ENCODE measurements around the gene PEX19. TPM values are rescaled to one million over a fixed set of nuclear protein-coding genes. Genes with fewer than 3 reads are reported as not detected.

The PEX19 gene
- total and polyA plus RNA-seq, 7 donors = 25.6 to 57.4 (median 49.0) TPM

DNA sequence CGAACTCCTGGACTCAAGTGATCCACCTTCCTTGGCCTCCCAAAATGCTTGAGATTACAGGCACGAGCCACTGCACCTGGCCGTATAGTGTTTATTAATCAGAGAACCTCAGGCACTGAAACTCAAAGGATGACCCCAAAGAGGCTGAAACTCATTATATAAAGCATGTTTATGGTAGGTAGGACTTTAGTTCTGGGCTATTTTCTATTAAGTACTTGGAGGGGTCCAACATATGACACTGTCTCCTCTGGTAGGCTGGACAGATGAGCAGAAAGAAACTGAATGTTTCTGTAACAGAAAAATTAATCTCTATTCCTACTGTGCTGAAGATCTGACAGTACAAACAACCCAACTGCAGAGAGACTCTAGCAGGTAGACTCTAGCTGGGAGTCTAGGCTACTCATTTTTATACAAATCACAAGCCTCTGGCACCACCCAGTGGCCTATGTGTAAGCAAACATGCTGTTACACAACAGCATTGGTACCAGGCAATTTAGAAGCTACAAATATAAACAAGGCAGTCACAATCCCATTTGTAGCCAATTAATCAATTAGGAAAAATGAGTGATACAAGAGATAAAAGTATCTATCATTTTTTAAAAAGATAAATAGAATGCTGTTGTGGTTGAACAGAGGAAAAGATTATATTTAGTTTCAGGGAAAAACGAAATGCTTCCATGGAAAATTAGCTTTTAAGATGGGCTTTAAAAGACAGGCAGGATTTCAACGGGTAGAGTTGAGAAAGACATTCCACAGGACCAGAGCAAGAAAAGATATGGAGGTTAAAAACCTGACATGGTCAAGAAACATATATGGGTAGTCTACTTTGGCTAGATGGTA, 33.0 kb downstream of the PEX19 start:
- peak; percentile 88 for DNase-seq
- WGBS, 2 donors = 74 to 80% methylated on average over 5 of the region's 5 CpGs
- no peak for TF ChIP-seq EP300 (IDR thresholded peaks at IDR 0.05)
- TF ChIP-seq POLR2AphosphoS5 (IDR thresholded peaks at IDR 0.05) = peak in 1 of 4 donors; percentile 17
- TF ChIP-seq, protein P1, sequence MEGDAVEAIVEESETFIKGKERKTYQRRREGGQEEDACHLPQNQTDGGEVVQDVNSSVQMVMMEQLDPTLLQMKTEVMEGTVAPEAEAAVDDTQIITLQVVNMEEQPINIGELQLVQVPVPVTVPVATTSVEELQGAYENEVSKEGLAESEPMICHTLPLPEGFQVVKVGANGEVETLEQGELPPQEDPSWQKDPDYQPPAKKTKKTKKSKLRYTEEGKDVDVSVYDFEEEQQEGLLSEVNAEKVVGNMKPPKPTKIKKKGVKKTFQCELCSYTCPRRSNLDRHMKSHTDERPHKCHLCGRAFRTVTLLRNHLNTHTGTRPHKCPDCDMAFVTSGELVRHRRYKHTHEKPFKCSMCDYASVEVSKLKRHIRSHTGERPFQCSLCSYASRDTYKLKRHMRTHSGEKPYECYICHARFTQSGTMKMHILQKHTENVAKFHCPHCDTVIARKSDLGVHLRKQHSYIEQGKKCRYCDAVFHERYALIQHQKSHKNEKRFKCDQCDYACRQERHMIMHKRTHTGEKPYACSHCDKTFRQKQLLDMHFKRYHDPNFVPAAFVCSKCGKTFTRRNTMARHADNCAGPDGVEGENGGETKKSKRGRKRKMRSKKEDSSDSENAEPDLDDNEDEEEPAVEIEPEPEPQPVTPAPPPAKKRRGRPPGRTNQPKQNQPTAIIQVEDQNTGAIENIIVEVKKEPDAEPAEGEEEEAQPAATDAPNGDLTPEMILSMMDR (IDR thresholded peaks at IDR 0.05) = peak; percentile 57 to 70 (median 62)
- TF ChIP-seq POLR2A (IDR thresholded peaks at IDR 0.05) = no peak
- Histone ChIP-seq H3K36me3 (peaks cover 0 to 11% (median 0%) of the 10 kb centered on the region in 4 donors), H3K4me3 (no peak overlapping the region), H3K27me3 (no peaks in the 10 kb centered on the region), H3K4me1 (peaks cover 0 to 44% (median 34%) of the 10 kb centered on the region in 4 donors), H3K27ac (peak overlapping the region; percentile 33 to 61 (median 47)), H3K9me3 (no peaks in the 10 kb centered on the region)
- intact Hi-C loops (cut with DNase I) = loop anchor here (1.0 to 5.0 kb wide), 4 partner anchors 33 to 151 kb away; partner anchors contain the start of gene PEX19

DNA sequence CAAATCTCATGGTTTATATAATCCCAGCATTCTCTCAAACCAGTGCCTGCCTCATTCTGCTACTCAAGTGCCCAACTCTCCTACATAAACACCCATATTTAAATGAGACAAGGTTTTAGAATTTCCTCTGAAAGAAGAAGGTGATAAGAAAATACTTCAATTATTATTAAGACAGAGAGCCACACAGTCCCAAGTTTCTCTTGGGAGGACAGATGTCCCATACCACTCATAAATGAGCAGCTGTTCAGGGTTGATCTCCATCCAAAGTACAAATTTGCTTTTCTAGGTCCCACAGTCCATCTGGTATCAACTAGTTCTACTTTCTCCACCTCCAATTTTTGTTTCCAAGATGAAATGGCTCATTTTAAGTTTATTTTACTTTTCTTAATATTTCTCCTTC, 33.9 kb downstream of the PEX19 start:
- Histone ChIP-seq H3K36me3 (peaks cover 0 to 11% (median 0%) of the 10 kb centered on the region in 4 donors), H3K27ac (peak overlapping the region in 3 of 4 donors; percentile 36 to 61 (median 58)), H3K4me1 (peaks cover 0 to 43% (median 28%) of the 10 kb centered on the region in 4 donors), H3K27me3 (no peaks in the 10 kb centered on the region), H3K9me3 (no peaks in the 10 kb centered on the region), H3K4me3 (no peak overlapping the region)
- no peak for DNase-seq
- TF ChIP-seq, protein P1 (IDR thresholded peaks at IDR 0.05) = no peak
- TF ChIP-seq POLR2A (IDR thresholded peaks at IDR 0.05) = no peak
- no peak for TF ChIP-seq POLR2AphosphoS5 (IDR thresholded peaks at IDR 0.05)
- TF ChIP-seq EP300 (IDR thresholded peaks at IDR 0.05) = no peak
- intact Hi-C loops (cut with DNase I) = loop anchor here (2.0 to 5.0 kb wide), 3 partner anchors 34 to 58 kb away; partner anchors contain the start of gene PEX19

DNA sequence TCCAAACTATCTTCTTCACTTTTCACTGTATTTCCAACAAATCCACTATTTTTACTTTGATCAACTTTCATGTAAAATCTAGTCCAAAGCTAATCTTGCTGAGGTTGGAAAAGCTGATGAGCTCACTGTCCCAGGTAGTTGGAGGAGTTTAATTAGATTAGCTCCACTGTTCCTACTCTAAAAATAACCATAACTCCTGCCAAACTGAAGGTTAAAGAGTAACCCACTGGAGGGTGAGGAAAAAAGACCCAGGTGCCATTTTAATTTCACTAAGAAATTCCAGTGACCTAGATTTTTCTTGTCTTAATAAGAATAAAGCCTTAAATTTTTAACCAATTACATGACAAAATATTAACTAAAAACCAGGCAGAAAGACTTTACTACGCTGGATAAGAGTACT, 37.9 kb downstream of the PEX19 start:
- DNase-seq = no peak
- no peak overlapping the region for H3K4me3 ChIP-seq
- intact Hi-C loops (cut with DNase I) = no loop called here
- peaks cover 0 to 47% (median 28%) of the 10 kb centered on the region in 4 donors for H3K4me1 ChIP-seq
- H3K36me3 ChIP-seq = peaks cover 0 to 21% (median 3%) of the 10 kb centered on the region in 4 donors
- H3K27me3 ChIP-seq = no peaks in the 10 kb centered on the region
- 97 to 100% methylated on average over 1 of the region's 1 CpG for WGBS, 2 donors
- H3K27ac ChIP-seq = no peak overlapping the region
- TF ChIP-seq EP300 (IDR thresholded peaks at IDR 0.05) = no peak
- TF ChIP-seq POLR2AphosphoS5 (IDR thresholded peaks at IDR 0.05) = no peak
- TF ChIP-seq, protein P1 (IDR thresholded peaks at IDR 0.05) = no peak
- no peak for TF ChIP-seq POLR2A (IDR thresholded peaks at IDR 0.05)
- no peaks in the 10 kb centered on the region for H3K9me3 ChIP-seq

DNA sequence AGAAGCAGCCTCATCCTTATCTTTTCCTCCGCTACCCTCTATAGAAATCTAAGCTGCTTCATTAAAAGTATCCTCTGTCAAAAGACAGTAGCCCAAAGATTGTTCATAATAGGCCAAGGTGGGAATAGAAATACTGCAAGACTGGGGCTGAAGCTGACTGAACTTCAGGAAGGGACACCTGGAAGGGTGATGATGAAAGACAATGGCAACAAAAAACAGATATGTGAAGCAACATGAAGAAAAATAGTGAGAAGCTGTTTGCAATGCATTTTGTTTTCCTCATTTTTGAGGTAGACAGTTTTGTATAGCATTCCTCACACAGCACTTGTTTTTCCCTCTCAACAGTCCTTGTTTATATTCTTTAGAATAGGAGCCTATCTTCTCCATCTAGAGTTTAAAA, 39.5 kb downstream of the PEX19 start:
- WGBS, 2 donors = 97 to 99% methylated on average over 1 of the region's 1 CpG
- no peak overlapping the region for H3K27ac ChIP-seq
- TF ChIP-seq POLR2A (IDR thresholded peaks at IDR 0.05) (no peak), POLR2AphosphoS5 (IDR thresholded peaks at IDR 0.05) (no peak), EP300 (IDR thresholded peaks at IDR 0.05) (no peak)
- TF ChIP-seq, protein P1 (IDR thresholded peaks at IDR 0.05) = no peak
- H3K4me1 ChIP-seq = peaks cover 0 to 31% (median 13%) of the 10 kb centered on the region in 4 donors
- H3K9me3 ChIP-seq = no peaks in the 10 kb centered on the region
- no peak for DNase-seq
- peaks cover 0 to 36% (median 3%) of the 10 kb centered on the region in 4 donors for H3K36me3 ChIP-seq
- no peaks in the 10 kb centered on the region for H3K27me3 ChIP-seq
- intact Hi-C loops (cut with DNase I) = no loop called here
- H3K4me3 ChIP-seq = no peak overlapping the region

Data from sigmoid colon (tissue), 7 donors.